HG03103 (cell line): ENCODE results near the gene SLC26A4.

ENCODE experiments used
- ATAC-seq: cut with Tn5 transposase; IDR thresholded peaks from one replicate; pipeline ENCODE4 v1.9.1; 2021; ENCODE audit warnings: low read depth; ENCODE audit not compliant: unreplicated experiment

The SLC26A4 gene

GRCh38 chr7:107658467-107658866 lies 2.2 kb upstream of the SLC26A4 start:
- ATAC-seq: no peak

GRCh38 chr7:107659666-107660065 lies 962 bp upstream of the SLC26A4 start:
- no peak for ATAC-seq

DNA sequence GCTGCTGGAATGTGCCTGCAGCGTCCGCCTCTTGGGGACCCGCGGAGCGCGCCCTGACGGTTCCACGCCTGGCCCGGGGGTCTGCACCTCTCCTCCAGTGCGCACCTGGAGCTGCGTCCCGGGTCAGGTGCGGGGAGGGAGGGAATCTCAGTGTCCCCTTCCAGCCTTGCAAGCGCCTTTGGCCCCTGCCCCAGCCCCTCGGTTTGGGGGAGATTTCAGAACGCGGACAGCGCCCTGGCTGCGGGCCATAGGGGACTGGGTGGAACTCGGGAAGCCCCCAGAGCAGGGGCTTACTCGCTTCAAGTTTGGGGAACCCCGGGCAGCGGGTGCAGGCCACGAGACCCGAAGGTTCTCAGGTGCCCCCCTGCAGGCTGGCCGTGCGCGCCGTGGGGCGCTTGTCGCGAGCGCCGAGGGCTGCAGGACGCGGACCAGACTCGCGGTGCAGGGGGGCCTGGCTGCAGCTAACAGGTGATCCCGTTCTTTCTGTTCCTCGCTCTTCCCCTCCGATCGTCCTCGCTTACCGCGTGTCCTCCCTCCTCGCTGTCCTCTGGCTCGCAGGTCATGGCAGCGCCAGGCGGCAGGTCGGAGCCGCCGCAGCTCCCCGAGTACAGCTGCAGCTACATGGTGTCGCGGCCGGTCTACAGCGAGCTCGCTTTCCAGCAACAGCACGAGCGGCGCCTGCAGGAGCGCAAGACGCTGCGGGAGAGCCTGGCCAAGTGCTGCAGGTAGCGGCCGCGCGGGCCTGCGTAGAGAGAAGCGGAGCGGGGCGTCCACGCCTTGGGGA lies 645 bp downstream of the SLC26A4 start:
- ATAC-seq: peak; percentile 59

- no peak for ATAC-seq
These were observed 1.3 kb downstream of the SLC26A4 start for GRCh38 chr7:107661865-107662379.

DNA sequence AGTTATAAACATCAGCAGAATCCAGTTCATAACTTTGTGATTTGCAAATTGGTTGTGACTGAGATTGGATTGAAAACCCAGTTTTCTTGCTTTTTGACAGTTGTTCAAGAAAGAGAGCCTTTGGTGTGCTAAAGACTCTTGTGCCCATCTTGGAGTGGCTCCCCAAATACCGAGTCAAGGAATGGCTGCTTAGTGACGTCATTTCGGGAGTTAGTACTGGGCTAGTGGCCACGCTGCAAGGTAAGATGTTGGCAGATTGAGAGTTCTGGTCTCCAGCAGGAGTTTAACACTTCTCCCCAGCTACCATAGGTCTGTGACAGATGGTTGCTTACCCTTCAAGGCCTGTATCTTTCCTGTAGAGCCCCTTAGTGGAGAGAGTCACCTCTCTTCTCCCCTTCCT lies 2.6 kb downstream of the SLC26A4 start:
- ATAC-seq: no peak

GRCh38 chr7:107666790-107667189 lies 6.2 kb downstream of the SLC26A4 start:
- no peak for ATAC-seq

DNA sequence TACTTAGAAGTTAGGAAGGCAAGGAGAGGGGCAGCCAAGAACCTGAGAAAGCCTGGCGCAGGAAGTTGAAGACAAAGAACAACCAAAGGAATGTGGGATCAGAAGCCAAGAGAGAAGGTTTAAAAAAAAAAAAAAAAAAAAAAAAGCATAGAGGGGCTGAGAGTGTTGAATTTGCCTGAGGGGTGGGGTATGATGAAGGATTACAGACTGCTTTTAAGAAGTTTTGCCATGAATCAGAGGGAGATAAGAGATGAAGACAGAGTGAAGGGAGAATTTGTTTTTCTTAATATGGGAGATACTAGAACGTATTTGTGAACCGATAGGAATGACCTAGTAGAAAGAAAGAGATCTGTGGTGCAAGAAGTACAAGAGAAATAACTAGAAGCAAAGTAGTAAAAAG lies 6.7 kb downstream of the SLC26A4 start:
- no peak for ATAC-seq

GRCh38 chr7:107668296-107668695 lies 7.7 kb downstream of the SLC26A4 start:
- no peak for ATAC-seq

DNA sequence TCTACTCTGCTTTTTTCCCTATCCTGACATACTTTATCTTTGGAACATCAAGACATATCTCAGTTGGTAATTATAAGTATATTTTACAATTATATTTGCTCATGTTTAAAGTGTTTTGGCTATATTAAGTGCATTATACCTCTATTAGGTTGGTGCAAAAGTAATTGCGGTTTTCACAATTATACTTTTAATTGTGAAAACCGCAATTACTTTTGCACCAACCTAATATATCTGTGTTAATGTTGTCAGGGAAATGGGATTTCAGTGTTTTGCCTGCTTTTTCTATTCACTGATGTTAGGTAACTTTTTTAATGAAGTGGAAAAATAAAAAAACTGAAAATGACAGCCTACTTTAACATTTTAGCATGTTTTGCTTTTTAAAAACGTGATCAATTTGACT lies 11.6 kb downstream of the SLC26A4 start:
- ATAC-seq: no peak

DNA sequence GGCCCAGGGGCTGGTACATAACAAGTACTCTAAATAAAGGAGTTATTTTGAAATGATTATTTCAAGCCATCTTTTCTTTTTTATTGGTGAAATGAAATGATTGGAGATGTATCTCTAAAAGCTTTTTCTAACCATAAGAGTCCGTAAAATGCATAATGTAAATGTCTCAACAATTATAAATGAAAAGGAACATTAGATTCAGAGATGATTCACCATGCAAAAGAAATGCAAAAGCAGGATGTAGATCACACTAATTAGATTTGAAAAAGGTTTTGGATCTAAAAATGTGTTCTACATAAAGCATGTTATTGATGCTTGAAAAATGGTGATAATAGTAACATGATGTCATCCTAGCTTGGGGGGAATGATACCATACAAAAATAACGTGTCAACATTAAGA lies 15.6 kb downstream of the SLC26A4 start:
- ATAC-seq: no peak

- peak; percentile 71 for ATAC-seq
These were observed 17.6 kb downstream of the SLC26A4 start for GRCh38 chr7:107678110-107678753.

GRCh38 chr7:107680478-107680877 lies 19.9 kb downstream of the SLC26A4 start:
- no peak for ATAC-seq

DNA sequence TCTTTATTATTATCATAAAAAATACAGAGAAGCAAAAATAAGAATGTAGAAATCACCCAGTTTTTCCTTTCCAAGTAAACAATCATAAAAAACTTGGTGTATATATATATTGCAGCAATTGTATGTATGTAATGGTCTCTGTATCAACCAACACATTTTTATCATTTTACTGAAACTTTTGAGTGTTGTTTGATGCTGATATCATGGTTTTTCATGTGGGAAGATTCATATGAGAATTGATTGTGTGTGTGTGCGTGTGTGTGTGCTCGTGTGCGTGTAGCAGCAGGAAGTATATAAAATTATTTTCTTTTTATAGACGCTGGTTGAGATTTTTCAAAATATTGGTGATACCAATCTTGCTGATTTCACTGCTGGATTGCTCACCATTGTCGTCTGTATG lies 22.3 kb downstream of the SLC26A4 start:
- no peak for ATAC-seq

- no peak for ATAC-seq
These were observed 23.7 kb downstream of the SLC26A4 start for GRCh38 chr7:107684287-107684686.

DNA sequence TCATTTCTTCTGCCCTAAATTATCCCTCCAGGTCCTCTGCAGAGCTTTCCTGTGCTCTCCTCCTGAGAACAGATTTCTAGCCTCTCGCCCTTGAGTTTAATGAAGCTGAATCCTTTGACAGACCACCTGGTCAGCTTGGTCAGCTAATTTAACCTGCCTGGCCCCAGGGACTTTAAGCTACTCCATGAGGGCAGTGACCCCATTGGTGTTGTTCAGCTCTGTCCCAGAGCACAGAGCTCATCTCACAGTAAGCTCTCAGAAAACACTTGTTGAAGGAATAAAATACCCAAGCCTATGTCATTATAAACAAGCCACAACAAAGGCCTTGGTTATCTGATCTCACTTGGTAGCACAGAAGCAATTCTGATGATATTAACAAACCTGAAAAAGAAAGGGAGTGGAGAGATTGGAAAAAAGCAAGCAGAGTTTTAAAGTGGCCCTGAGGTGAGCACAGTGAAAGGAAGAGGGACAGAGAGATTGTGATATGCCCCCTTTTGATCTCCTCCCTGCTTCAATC lies 24.4 kb downstream of the SLC26A4 start:
- ATAC-seq: no peak

- no peak for ATAC-seq
These were observed 26.3 kb downstream of the SLC26A4 start for GRCh38 chr7:107686816-107687387.

DNA sequence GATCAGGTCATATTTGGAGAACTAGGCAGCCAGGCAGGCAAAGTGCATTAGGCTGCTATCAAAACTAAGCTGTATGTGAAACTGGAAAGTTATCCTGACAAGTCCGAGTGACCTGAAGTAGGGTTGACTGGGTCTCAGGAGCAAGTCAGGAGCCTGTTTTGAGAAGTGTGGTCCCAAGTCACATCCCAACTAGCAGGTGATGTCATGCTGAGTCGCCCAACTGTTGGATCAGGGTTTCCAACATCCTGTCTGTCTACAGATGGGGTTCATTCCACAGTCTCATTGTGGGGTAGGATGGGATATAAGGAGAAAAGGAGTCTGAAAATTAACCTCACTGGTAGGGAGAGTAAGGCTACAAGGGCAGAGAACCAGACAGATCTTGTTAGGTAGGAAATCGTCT lies 27.0 kb downstream of the SLC26A4 start:
- ATAC-seq: no peak

DNA sequence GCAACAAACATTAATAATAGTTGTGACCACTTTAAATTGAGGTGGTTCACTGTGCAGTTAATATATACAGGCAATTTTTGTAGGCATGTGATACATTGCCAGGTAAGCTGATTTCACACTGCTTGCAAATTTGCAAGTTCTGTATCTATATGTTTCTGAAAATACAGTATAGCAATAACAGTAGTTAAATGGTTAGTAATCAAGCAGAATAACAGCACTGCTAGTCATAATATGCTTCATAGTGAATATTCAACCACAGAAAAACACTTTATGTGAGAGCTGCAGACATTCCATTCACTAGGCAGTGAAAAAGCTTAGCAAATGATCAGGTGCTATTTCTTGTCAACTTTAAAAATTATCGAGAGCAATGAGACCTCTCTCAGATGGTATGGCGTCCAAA lies 28.9 kb downstream of the SLC26A4 start:
- no peak for ATAC-seq

GRCh38 chr7:107690084-107690483 lies 29.5 kb downstream of the SLC26A4 start:
- ATAC-seq: no peak

GRCh38 chr7:107690611-107691010 lies 30.0 kb downstream of the SLC26A4 start:
- no peak for ATAC-seq

GRCh38 chr7:107691716-107692115 lies 31.1 kb downstream of the SLC26A4 start:
- ATAC-seq: no peak
